ENCODE data around the gene ZFAND3.

Gene ZFAND3

GRCh38 chr6:37858363-37858762 is 38.8 kb downstream of the ZFAND3 start:
- H3K27ac ChIP-seq (ENCODE audit: low read length) = no peak overlapping the region

GRCh38 chr6:37860226-37860839 is 40.8 kb downstream of the ZFAND3 start:
- DNase-seq (peak; percentile 27), ATAC-seq (ENCODE audit: insufficient read depth, low read depth) (no peak)
- Histone ChIP-seq H4K20me1 (ENCODE audit: insufficient read depth, low read length) (peaks cover 49% of the 10 kb centered on the region; the same call in 1 of the 2 replicates), H3K9ac (ENCODE audit: low read depth, low read length) (no peak overlapping the region), H3K27ac (ENCODE audit: low read length) (no peak overlapping the region), H3K9me3 (ENCODE audit: insufficient read depth, low read length, severe bottlenecking) (no peaks in the 10 kb centered on the region), H3K27me3 (ENCODE audit: insufficient read depth, low read length, poor library complexity) (no peaks in the 10 kb centered on the region), H3K79me2 (ENCODE audit: insufficient read depth, low read length) (peaks cover 94% of the 10 kb centered on the region), H3K4me1 (ENCODE audit: insufficient read depth, low read length) (no peaks in the 10 kb centered on the region), H3K4me2 (ENCODE audit: insufficient read depth, low read length) (no peak overlapping the region), H3K4me3 (ENCODE audit: low read depth in 1 of 2, low read length in 2 of 2) (no peak overlapping the region), H3K36me3 (ENCODE audit: insufficient read depth, low read length) (no peaks in the 10 kb centered on the region), H2AFZ (ENCODE audit: low read depth, low read length) (no peak overlapping the region)
- TF ChIP-seq CTCF (IDR thresholded peaks at IDR 0.05; ENCODE audit: borderline replicate concordance, extremely low read depth, low read length, poor library complexity, severe bottlenecking) (peak; percentile 65), EZH2 (IDR thresholded peaks at IDR 0.05; ENCODE audit: borderline replicate concordance, low read depth, low read length, severe bottlenecking) (no peak)

More at GRCh38 chr6:37858363-37858762, 38.8 kb downstream of the ZFAND3 start:
- Histone ChIP-seq H2AFZ (ENCODE audit: low read depth, low read length) (no peak overlapping the region), H4K20me1 (ENCODE audit: insufficient read depth, low read length) (peaks cover 43% of the 10 kb centered on the region; the same call in 1 of the 2 replicates), H3K4me3 (ENCODE audit: low read depth in 1 of 2, low read length in 2 of 2) (no peak overlapping the region), H3K4me1 (ENCODE audit: insufficient read depth, low read length) (no peaks in the 10 kb centered on the region), H3K36me3 (ENCODE audit: insufficient read depth, low read length) (no peaks in the 10 kb centered on the region), H3K27me3 (ENCODE audit: insufficient read depth, low read length, poor library complexity) (no peaks in the 10 kb centered on the region), H3K79me2 (ENCODE audit: insufficient read depth, low read length) (peaks cover 87% of the 10 kb centered on the region), H3K4me2 (ENCODE audit: insufficient read depth, low read length) (no peak overlapping the region), H3K9ac (ENCODE audit: low read depth, low read length) (no peak overlapping the region), H3K9me3 (ENCODE audit: insufficient read depth, low read length, severe bottlenecking) (no peaks in the 10 kb centered on the region)
- no peak for TF ChIP-seq EZH2 (IDR thresholded peaks at IDR 0.05; ENCODE audit: borderline replicate concordance, low read depth, low read length, severe bottlenecking)
- TF ChIP-seq CTCF (IDR thresholded peaks at IDR 0.05; ENCODE audit: borderline replicate concordance, extremely low read depth, low read length, poor library complexity, severe bottlenecking) = no peak
- ATAC-seq (ENCODE audit: insufficient read depth, low read depth) = no peak
- DNase-seq = no peak

GRCh38 chr6:37861452-37861851 is 41.9 kb downstream of the ZFAND3 start:
- ATAC-seq (ENCODE audit: insufficient read depth, low read depth) (no peak), DNase-seq (no peak)
- Histone ChIP-seq H4K20me1 (ENCODE audit: insufficient read depth, low read length) (peaks cover 51% of the 10 kb centered on the region; the same call in 1 of the 2 replicates), H3K4me3 (ENCODE audit: low read depth in 1 of 2, low read length in 2 of 2) (no peak overlapping the region), H3K36me3 (ENCODE audit: insufficient read depth, low read length) (no peaks in the 10 kb centered on the region), H3K9ac (ENCODE audit: low read depth, low read length) (no peak overlapping the region), H3K9me3 (ENCODE audit: insufficient read depth, low read length, severe bottlenecking) (no peaks in the 10 kb centered on the region), H3K27ac (ENCODE audit: low read length) (no peak overlapping the region), H2AFZ (ENCODE audit: low read depth, low read length) (no peak overlapping the region), H3K79me2 (ENCODE audit: insufficient read depth, low read length) (peaks cover 94% of the 10 kb centered on the region), H3K4me1 (ENCODE audit: insufficient read depth, low read length) (no peaks in the 10 kb centered on the region), H3K27me3 (ENCODE audit: insufficient read depth, low read length, poor library complexity) (no peaks in the 10 kb centered on the region), H3K4me2 (ENCODE audit: insufficient read depth, low read length) (no peak overlapping the region)
- TF ChIP-seq CTCF (IDR thresholded peaks at IDR 0.05; ENCODE audit: borderline replicate concordance, extremely low read depth, low read length, poor library complexity, severe bottlenecking) (no peak), EZH2 (IDR thresholded peaks at IDR 0.05; ENCODE audit: borderline replicate concordance, low read depth, low read length, severe bottlenecking) (no peak)
